Activated CD4-positive, alpha-beta T cell treated with anti-CD3 and anti-CD28 coated beads for 24 hours (primary cell): Measurements from ENCODE around the gene DNASE2B.

ENCODE experiments used
- DNase-seq, 2 donors: peaks; one replicate each; pipeline ENCODE4 v3.0.0-alpha.2; 2020; ENCODE audit warnings: low read depth in 2 of 2

DNASE2B gene

GRCh38 chr1:84398175-84399155 lies at the start of gene DNASE2B:
Gene DNASE2B (plus strand): TSS chr1:84398484. CDS start chr1:84398565, 81 bp downstream.
- DNase-seq = no peak

- DNase-seq = no peak
These were observed 49.5 kb upstream of the DNASE2B start for GRCh38 chr1:84348759-84349158.

- no peak for DNase-seq
These were observed 48.2 kb upstream of the DNASE2B start for GRCh38 chr1:84350104-84350503.

GRCh38 chr1:84350550-84350949 lies 47.7 kb upstream of the DNASE2B start:
- DNase-seq = no peak

GRCh38 chr1:84352298-84353106 lies 45.8 kb upstream of the DNASE2B start:
- DNase-seq = no peak

GRCh38 chr1:84353695-84354094 lies 44.6 kb upstream of the DNASE2B start:
- DNase-seq = no peak

- no peak for DNase-seq
These were observed 42.7 kb upstream of the DNASE2B start for GRCh38 chr1:84355556-84355955.

GRCh38 chr1:84356881-84357280 lies 41.4 kb upstream of the DNASE2B start:
- DNase-seq = no peak

- no peak for DNase-seq
These were observed 39.6 kb upstream of the DNASE2B start for GRCh38 chr1:84358695-84359094.

- DNase-seq = no peak
These were observed 38.0 kb upstream of the DNASE2B start for GRCh38 chr1:84360316-84360715.

GRCh38 chr1:84361796-84362195 lies 36.5 kb upstream of the DNASE2B start:
- DNase-seq = no peak

- no peak for DNase-seq
These were observed 35.3 kb upstream of the DNASE2B start for GRCh38 chr1:84363019-84363418.

- no peak for DNase-seq
These were observed 34.7 kb upstream of the DNASE2B start for GRCh38 chr1:84363622-84364021.

- DNase-seq = no peak
These were observed 32.8 kb upstream of the DNASE2B start for GRCh38 chr1:84365225-84366221.

GRCh38 chr1:84366786-84367185 lies 31.5 kb upstream of the DNASE2B start:
- DNase-seq = no peak

GRCh38 chr1:84367219-84367618 lies 31.1 kb upstream of the DNASE2B start:
- DNase-seq = no peak

GRCh38 chr1:84368441-84368840 lies 29.8 kb upstream of the DNASE2B start:
- DNase-seq = no peak

- DNase-seq = no peak
These were observed 28.0 kb upstream of the DNASE2B start for GRCh38 chr1:84370266-84370665.

GRCh38 chr1:84370831-84371394 lies 27.4 kb upstream of the DNASE2B start:
- DNase-seq = no peak

GRCh38 chr1:84373436-84374141 lies 24.7 kb upstream of the DNASE2B start:
- no peak for DNase-seq
